Smooth muscle cell (in vitro differentiated cells): ENCODE data around the gene FSTL4. TPM values are rescaled to one million over a fixed set of nuclear protein-coding genes. Genes with fewer than 3 reads are reported as not detected.

Source experiments
- DNase-seq: peaks from one replicate; lab custom pipeline; 2025; ENCODE audit not compliant: unreplicated experiment; lab: John Stamatoyannopoulos, UW
- H2AFZ ChIP-seq: fragments of 200-600 bp; sonication (generic); 2 replicates; pipeline ENCODE4 v1.6.0; 2016; ENCODE audit warnings: antibody characterized with exemption, low read depth, mild to moderate bottlenecking
- H3F3A ChIP-seq: fragments of 200-600 bp; sonication (generic); 2 replicates; pipeline ENCODE4 v1.6.0; 2017; ENCODE audit warnings: antibody characterized with exemption, low read depth
- H3K27ac ChIP-seq: fragments of 200-600 bp; sonication (generic); 2 replicates; pipeline ENCODE4 v1.5.1; 2016; ENCODE audit warnings: low read depth, mild to moderate bottlenecking
- H3K27me3 ChIP-seq: fragments of 200-600 bp; sonication (generic); 2 replicates; pipeline ENCODE4 v1.6.1; 2016; ENCODE audit warnings: low read depth, mild to moderate bottlenecking
- H3K36me3 ChIP-seq: fragments of 200-600 bp; sonication (generic); 2 replicates; pipeline ENCODE4 v1.5.1; 2016; ENCODE audit warnings: low read depth
- H3K4me1 ChIP-seq: fragments of 200-600 bp; sonication (generic); 2 replicates; pipeline ENCODE4 v1.5.1; 2016; ENCODE audit warnings: low read depth
- H3K4me2 ChIP-seq: fragments of 200-600 bp; sonication (generic); 2 replicates; pipeline ENCODE4 v1.6.0; 2016; ENCODE audit warnings: mild to moderate bottlenecking
- H3K4me3 ChIP-seq: fragments of 200-600 bp; sonication (generic); 2 replicates; pipeline ENCODE4 v1.5.1; 2016; ENCODE audit warnings: mild to moderate bottlenecking
- H3K79me2 ChIP-seq: fragments of 200-600 bp; sonication (generic); 2 replicates; pipeline ENCODE4 v1.6.0; 2016; ENCODE audit warnings: low read depth, mild to moderate bottlenecking
- H3K9ac ChIP-seq: fragments of 200-600 bp; sonication (generic); 2 replicates; pipeline ENCODE4 v1.6.0; 2016; ENCODE audit warnings: low read depth
- H3K9me3 ChIP-seq: fragments of 200-600 bp; sonication (generic); replicated peaks from 2 replicates; pipeline ENCODE4 v1.5.1; 2016; ENCODE audit warnings: low read depth
- H4K20me1 ChIP-seq: fragments of 200-600 bp; sonication (generic); 2 replicates; pipeline ENCODE4 v1.6.0; 2016; ENCODE audit warnings: low read depth
- CTCF ChIP-seq: fragments of 200-600 bp; sonication (generic); IDR thresholded peaks from 2 replicates; pipeline ENCODE4 v1.5.1; 2017; ENCODE audit warnings: borderline replicate concordance, mild to moderate bottlenecking, antibody characterized with exemption; ENCODE audit not compliant: insufficient read depth, poor library complexity, severe bottlenecking
- WGBS: methylation state at CpG from one replicate; pipeline ENCODE4 v1.1.7; 2016; ENCODE audit warnings: low lambda C conversion rate; 5-methylcytosine and 5-hydroxymethylcytosine counted together
- polyA plus RNA-seq: library from polyadenylated mRNA; unstranded; fragments of >200 nt; fragmentation: Nextera tagmentation; extraction: Ambion mirVana; gene quantifications from 2 replicates; pipeline ENCODE4 v1.2.1, GENCODE V29; 2016
- total RNA-seq: library from RNA; depleted of rRNA; stranded (reverse); fragments of >200 nt; gene quantifications from 2 replicates; pipeline ENCODE4 v1.2.3, GENCODE V29; 2014

FSTL4 gene
- total and polyA plus RNA-seq, 2 experiments from 2014 or later, result 0.49 TPM; not detected in 1

- no peak for DNase-seq
- WGBS, result 78% methylated on average over 22 of the region's 22 CpGs
Measured at GRCh38 chr5:133316346-133317343, 295.7 kb downstream of the FSTL4 start.

GRCh38 chr5:133314086-133314485 is 298.3 kb downstream of the FSTL4 start:
- Histone ChIP-seq H3K9ac (no peak overlapping the region), H2AFZ (no peak overlapping the region), H3K4me2 (no peak overlapping the region), H3K27ac (no peak overlapping the region), H3K4me1 (peaks cover 4% of the 10 kb centered on the region), H3K4me3 (no peak overlapping the region), H3K9me3 (no peaks in the 10 kb centered on the region), H4K20me1 (no peaks in the 10 kb centered on the region), H3K36me3 (no peaks in the 10 kb centered on the region), H3K27me3 (peaks cover 4% of the 10 kb centered on the region), H3F3A (no peaks in the 10 kb centered on the region), H3K79me2 (no peaks in the 10 kb centered on the region)
- TF ChIP-seq CTCF, result no peak
- no peak for DNase-seq
- 93% methylated on average over 7 of the region's 7 CpGs for WGBS

More at GRCh38 chr5:133316346-133317343, 295.7 kb downstream of the FSTL4 start:
- Histone ChIP-seq H3K4me3 (no peak overlapping the region), H3F3A (no peaks in the 10 kb centered on the region), H3K9me3 (no peaks in the 10 kb centered on the region), H4K20me1 (no peaks in the 10 kb centered on the region), H3K27ac (no peak overlapping the region), H3K27me3 (peaks cover 4% of the 10 kb centered on the region), H3K9ac (no peak overlapping the region), H3K4me2 (no peak overlapping the region), H3K79me2 (no peaks in the 10 kb centered on the region), H2AFZ (no peak overlapping the region), H3K36me3 (no peaks in the 10 kb centered on the region), H3K4me1 (peaks cover 4% of the 10 kb centered on the region)
- peak; percentile 16 for TF ChIP-seq CTCF

GRCh38 chr5:133311176-133311575 is 301.2 kb downstream of the FSTL4 start:
- Histone ChIP-seq H4K20me1 (no peaks in the 10 kb centered on the region), H3K4me2 (no peak overlapping the region), H3K9ac (no peak overlapping the region), H3K79me2 (no peaks in the 10 kb centered on the region), H3K27me3 (peaks cover 4% of the 10 kb centered on the region), H3K36me3 (no peaks in the 10 kb centered on the region), H3F3A (no peaks in the 10 kb centered on the region), H3K27ac (no peak overlapping the region), H3K9me3 (no peaks in the 10 kb centered on the region), H3K4me3 (no peak overlapping the region), H2AFZ (no peak overlapping the region), H3K4me1 (no peaks in the 10 kb centered on the region)
- no peak for TF ChIP-seq CTCF
- WGBS, result 86% methylated on average over 4 of the region's 4 CpGs
- DNase-seq, result no peak
